ENCODE measurements around the gene RCC2.

GRCh38 chr1:17432412-17432811, 7.1 kb downstream of the RCC2 start:
- no peak for TF ChIP-seq CTCF (IDR thresholded peaks at IDR 0.05; ENCODE audit: low read depth, low read length)
- no peak for TF ChIP-seq EZH2phosphoT487 (IDR thresholded peaks at IDR 0.05; ENCODE audit: low read depth)
